ENCODE measurements around the gene NPC1L1. TPM values are rescaled to one million over a fixed set of nuclear protein-coding genes. Genes with fewer than 3 reads are reported as not detected.

Gene NPC1L1
- total RNA-seq, 2 experiments from 2014 or later, result 0.13 TPM; not detected in 1

- peaks cover 95% of the 10 kb centered on the region for H3K36me3 ChIP-seq (ENCODE audit: insufficient read depth, low read length)
- no peak overlapping the region for H3K27ac ChIP-seq (ENCODE audit: low read depth, low read length, poor library complexity, severe bottlenecking)
- H3K4me3 ChIP-seq (ENCODE audit: low read depth, low read length, poor library complexity, severe bottlenecking), result no peak overlapping the region
- H3K9me3 ChIP-seq (ENCODE audit: low read length), result no peaks in the 10 kb centered on the region
- POLR2A ChIA-PET, result interaction anchor here (0.6 kb wide), 1 partner anchor 136 kb away, joined by 4 read pairs; no protein-coding TSS in a partner anchor
- H3K4me2 ChIP-seq (ENCODE audit: low read length), result no peak overlapping the region
- no peak overlapping the region for H2AFZ ChIP-seq (ENCODE audit: low read length)
- no TSS peak for BruUV-seq (replicated peaks)
- no peak for DNase-seq (ENCODE audit: low spot score)
- no peak for TF ChIP-seq EZH2phosphoT487 (IDR thresholded peaks at IDR 0.05; ENCODE audit: borderline replicate concordance, low read depth, low read length)
- no peak for TF ChIP-seq CTCF (conservative IDR thresholded peaks at IDR 0.05; ENCODE audit: low read length)
- peaks cover 46% of the 10 kb centered on the region for H3K79me2 ChIP-seq (ENCODE audit: insufficient read depth, low read depth, low read length)
- 0 out of 2 replicates have a peak, but pooled peaks cover 6% of the 10 kb centered on the region for H4K20me1 ChIP-seq (ENCODE audit: insufficient read depth, low read length)
- peaks cover 30% of the 10 kb centered on the region for H3K4me1 ChIP-seq (ENCODE audit: insufficient read depth, low read length, poor library complexity, severe bottlenecking)
- H3K9me2 ChIP-seq (ENCODE audit: insufficient read depth, low read length), result no peaks in the 10 kb centered on the region
- intact Hi-C loops (cut with micrococcal nuclease; ENCODE audit: unreplicated experiment), result no loop called here
- CTCF ChIA-PET (ENCODE audit: unreplicated experiment), result no interaction called here
Observed at GRCh38 chr7:44471436-44471835, 69.7 kb downstream of the NPC1L1 start.

DNA sequence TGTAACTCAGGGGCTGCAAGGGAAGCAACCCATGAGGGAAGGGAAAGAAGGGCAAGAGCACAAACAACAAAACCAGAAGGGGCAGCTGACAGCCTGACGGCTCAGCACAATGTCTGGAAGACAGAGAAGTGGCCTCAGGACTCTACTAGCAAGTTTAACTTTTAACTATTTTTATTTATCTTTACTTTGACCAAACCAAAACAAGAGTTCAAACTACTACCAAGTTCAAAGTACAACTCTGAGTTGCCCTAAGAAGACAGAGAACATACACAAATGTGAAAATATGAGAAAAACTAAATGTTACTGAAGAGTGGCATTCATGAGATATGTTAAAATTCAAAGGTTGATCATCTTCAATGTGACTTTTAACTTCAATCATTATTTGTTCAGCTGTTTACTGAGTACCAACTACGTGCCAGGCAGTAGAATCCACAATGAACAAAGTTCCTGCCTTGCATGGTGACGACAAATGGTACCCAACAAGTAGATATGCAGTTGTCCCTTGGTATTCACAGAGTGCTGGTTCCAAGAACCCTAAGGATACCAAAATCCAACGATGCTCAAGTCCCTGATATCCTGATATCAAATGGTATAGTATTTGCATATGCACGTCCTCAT is 70.4 kb downstream of the NPC1L1 start:
- H4K20me1 ChIP-seq (ENCODE audit: insufficient read depth, low read length), result 0 out of 2 replicates have a peak, but pooled peaks cover 6% of the 10 kb centered on the region
- H3K36me3 ChIP-seq (ENCODE audit: insufficient read depth, low read length), result peaks cover 95% of the 10 kb centered on the region
- H3K4me1 ChIP-seq (ENCODE audit: insufficient read depth, low read length, poor library complexity, severe bottlenecking), result peaks cover 30% of the 10 kb centered on the region
- CTCF ChIA-PET (ENCODE audit: unreplicated experiment), result no interaction called here
- POLR2A ChIA-PET, result interaction anchor here (0.6 kb wide), 2 partner anchors 136 to 143 kb away, joined by 4 read pairs; no protein-coding TSS in a partner anchor
- no peak overlapping the region for H2AFZ ChIP-seq (ENCODE audit: low read length)
- no peak overlapping the region for H3K27ac ChIP-seq (ENCODE audit: low read depth, low read length, poor library complexity, severe bottlenecking)
- intact Hi-C loops (cut with micrococcal nuclease; ENCODE audit: unreplicated experiment), result no loop called here
- no TSS peak for BruUV-seq (replicated peaks)
- H3K4me3 ChIP-seq (ENCODE audit: low read depth, low read length, poor library complexity, severe bottlenecking), result no peak overlapping the region
- H3K4me2 ChIP-seq (ENCODE audit: low read length), result no peak overlapping the region
- H3K79me2 ChIP-seq (ENCODE audit: insufficient read depth, low read depth, low read length), result peaks cover 46% of the 10 kb centered on the region
- DNase-seq (ENCODE audit: low spot score), result no peak
- H3K9me3 ChIP-seq (ENCODE audit: low read length), result no peaks in the 10 kb centered on the region
- H3K9me2 ChIP-seq (ENCODE audit: insufficient read depth, low read length), result no peaks in the 10 kb centered on the region
- TF ChIP-seq CTCF (conservative IDR thresholded peaks at IDR 0.05; ENCODE audit: low read length) (no peak), EZH2phosphoT487 (IDR thresholded peaks at IDR 0.05; ENCODE audit: borderline replicate concordance, low read depth, low read length) (no peak)

- Histone ChIP-seq H3K27ac (ENCODE audit: low read depth, low read length, poor library complexity, severe bottlenecking) (no peak overlapping the region), H3K9me3 (ENCODE audit: low read length) (no peaks in the 10 kb centered on the region), H3K36me3 (ENCODE audit: insufficient read depth, low read length) (peaks cover 97% of the 10 kb centered on the region), H2AFZ (ENCODE audit: low read length) (no peak overlapping the region), H3K4me2 (ENCODE audit: low read length) (no peak overlapping the region), H3K9me2 (ENCODE audit: insufficient read depth, low read length) (no peaks in the 10 kb centered on the region), H3K4me1 (ENCODE audit: insufficient read depth, low read length, poor library complexity, severe bottlenecking) (peaks cover 32% of the 10 kb centered on the region), H3K79me2 (ENCODE audit: insufficient read depth, low read depth, low read length) (peaks cover 46% of the 10 kb centered on the region), H3K4me3 (ENCODE audit: low read depth, low read length, poor library complexity, severe bottlenecking) (no peak overlapping the region), H4K20me1 (ENCODE audit: insufficient read depth, low read length) (0 out of 2 replicates have a peak, but pooled peaks cover 6% of the 10 kb centered on the region)
- no peak for DNase-seq (ENCODE audit: low spot score)
- intact Hi-C loops (cut with micrococcal nuclease; ENCODE audit: unreplicated experiment), result no loop called here
- TF ChIP-seq EZH2phosphoT487 (IDR thresholded peaks at IDR 0.05; ENCODE audit: borderline replicate concordance, low read depth, low read length) (no peak), CTCF (conservative IDR thresholded peaks at IDR 0.05; ENCODE audit: low read length) (no peak)
- no TSS peak for BruUV-seq (replicated peaks)
- CTCF ChIA-PET (ENCODE audit: unreplicated experiment), result no interaction called here
- POLR2A ChIA-PET, result interaction anchor here (0.6 kb wide), 3 partner anchors 40 to 261 kb away, joined by 3 to 4 read pairs (median 3); no protein-coding TSS in a partner anchor
Observed at GRCh38 chr7:44470135-44470479, 71.0 kb downstream of the NPC1L1 start.

Measured in OCI-LY7 (cell line).